Neutrophil (primary cell): ENCODE results near the gene ASIC3.

ENCODE experiments used
- H3K27ac ChIP-seq: fragments of 200-600 bp; sonication (generic); 2 replicates; pipeline ENCODE4 v1.5.1; 2016; ENCODE audit warnings: mild to moderate bottlenecking, moderate library complexity
- H3K27me3 ChIP-seq: fragments of 200-600 bp; sonication (generic); 2 replicates; pipeline ENCODE4 v1.6.0; 2016; ENCODE audit warnings: mild to moderate bottlenecking
- H3K36me3 ChIP-seq: fragments of 200-600 bp; sonication (generic); 2 replicates; pipeline ENCODE4 v1.5.1; 2017
- H3K4me1 ChIP-seq, 2 experiments: fragments of 200-600 bp in 1 of 2; sonication (generic) in 1 of 2; 1 replicate in 1 of 2; 2 replicates in 1 of 2; pipeline versions ENCODE4 v1.5.1 to v1.6.1; 2013 to 2016; ENCODE audit warnings: low read depth in 1 of 2, low read length in 1 of 2, mild to moderate bottlenecking in 1 of 2, moderate library complexity in 1 of 2; ENCODE audit not compliant: control insufficient read depth in 1 of 2, insufficient read depth in 1 of 2
- H3K4me3 ChIP-seq, 2 experiments: fragments of 200-600 bp in 1 of 2; sonication (generic) in 1 of 2; 1 replicate in 1 of 2; 2 replicates in 1 of 2; pipeline ENCODE4 v1.5.1; 2013 to 2016; ENCODE audit warnings: low read depth in 1 of 2, low read length in 1 of 2, mild to moderate bottlenecking in 1 of 2, moderate library complexity in 1 of 2
- H3K9me3 ChIP-seq: fragments of 200-600 bp; sonication (generic); 2 replicates; pipeline ENCODE4 v1.5.1; 2016
- TF ChIP-seq, protein P1 (sequence below): fragments of 200-600 bp; sonication (generic); IDR thresholded peaks from 2 replicates; pipeline ENCODE4 v1.5.1; 2016; ENCODE audit warnings: antibody characterized with exemption

Gene ASIC3

DNA sequence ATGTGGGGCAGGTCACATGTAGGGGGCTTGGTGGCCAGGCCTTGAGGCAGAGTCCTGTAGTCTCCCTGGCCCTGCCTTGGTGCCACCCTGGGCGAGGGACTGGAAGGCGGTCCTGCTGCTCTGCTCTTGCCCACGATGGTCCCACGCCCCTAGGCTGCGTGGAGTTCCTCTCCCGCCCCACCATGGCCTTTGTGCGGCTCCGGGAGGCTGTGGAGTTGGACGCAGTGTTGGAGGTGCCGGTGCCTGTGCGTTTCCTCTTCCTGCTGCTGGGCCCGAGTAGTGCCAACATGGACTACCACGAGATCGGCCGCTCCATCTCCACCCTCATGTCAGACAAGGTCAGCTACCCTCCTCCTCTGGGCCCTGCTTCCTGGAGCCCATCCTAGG is 22.2 kb downstream of the ASIC3 start:
- Histone ChIP-seq H3K4me1 (no peaks in the 10 kb centered on the region), H3K27me3 (no peaks in the 10 kb centered on the region), H3K27ac (no peak overlapping the region), H3K36me3 (peaks cover 99% of the 10 kb centered on the region), H3K4me3 (no peak overlapping the region), H3K9me3 (no peaks in the 10 kb centered on the region)
- TF ChIP-seq, protein P1, sequence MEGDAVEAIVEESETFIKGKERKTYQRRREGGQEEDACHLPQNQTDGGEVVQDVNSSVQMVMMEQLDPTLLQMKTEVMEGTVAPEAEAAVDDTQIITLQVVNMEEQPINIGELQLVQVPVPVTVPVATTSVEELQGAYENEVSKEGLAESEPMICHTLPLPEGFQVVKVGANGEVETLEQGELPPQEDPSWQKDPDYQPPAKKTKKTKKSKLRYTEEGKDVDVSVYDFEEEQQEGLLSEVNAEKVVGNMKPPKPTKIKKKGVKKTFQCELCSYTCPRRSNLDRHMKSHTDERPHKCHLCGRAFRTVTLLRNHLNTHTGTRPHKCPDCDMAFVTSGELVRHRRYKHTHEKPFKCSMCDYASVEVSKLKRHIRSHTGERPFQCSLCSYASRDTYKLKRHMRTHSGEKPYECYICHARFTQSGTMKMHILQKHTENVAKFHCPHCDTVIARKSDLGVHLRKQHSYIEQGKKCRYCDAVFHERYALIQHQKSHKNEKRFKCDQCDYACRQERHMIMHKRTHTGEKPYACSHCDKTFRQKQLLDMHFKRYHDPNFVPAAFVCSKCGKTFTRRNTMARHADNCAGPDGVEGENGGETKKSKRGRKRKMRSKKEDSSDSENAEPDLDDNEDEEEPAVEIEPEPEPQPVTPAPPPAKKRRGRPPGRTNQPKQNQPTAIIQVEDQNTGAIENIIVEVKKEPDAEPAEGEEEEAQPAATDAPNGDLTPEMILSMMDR = no peak

DNA sequence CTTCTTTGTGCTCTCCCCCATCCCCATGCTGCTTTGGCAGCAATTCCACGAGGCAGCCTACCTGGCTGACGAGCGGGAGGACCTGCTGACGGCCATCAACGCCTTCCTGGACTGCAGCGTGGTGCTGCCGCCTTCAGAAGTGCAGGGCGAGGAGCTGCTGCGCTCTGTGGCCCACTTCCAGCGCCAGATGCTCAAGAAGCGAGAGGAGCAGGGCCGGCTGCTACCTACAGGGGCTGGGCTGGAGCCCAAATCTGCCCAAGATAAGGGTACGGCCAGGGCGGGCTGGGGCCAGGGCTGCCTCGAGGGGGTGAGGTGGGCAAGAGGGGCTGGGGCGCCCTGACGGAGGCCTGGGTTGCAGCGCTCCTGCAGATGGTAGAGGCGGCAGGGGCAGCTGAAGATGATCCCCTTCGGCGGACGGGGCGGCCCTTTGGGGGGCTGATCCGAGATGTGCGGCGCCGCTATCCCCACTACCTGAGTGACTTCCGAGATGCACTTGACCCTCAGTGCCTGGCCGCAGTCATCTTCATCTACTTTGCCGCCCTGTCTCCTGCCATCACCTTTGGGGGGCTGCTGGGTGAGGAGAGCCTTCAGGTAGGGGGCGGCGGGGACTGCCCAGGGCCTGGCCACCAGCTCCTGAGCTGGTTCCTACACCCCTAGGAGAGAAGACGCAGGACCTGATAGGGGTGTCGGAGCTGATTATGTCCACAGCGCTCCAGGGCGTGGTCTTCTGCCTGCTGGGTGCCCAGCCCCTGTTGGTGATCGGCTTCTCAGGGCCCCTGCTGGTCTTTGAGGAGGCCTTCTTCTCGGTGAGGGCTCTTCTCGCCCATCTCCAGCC is 22.9 kb downstream of the ASIC3 start:
- Histone ChIP-seq H3K27ac (no peak overlapping the region), H3K9me3 (no peaks in the 10 kb centered on the region), H3K4me3 (no peak overlapping the region), H3K36me3 (peaks cover 99% of the 10 kb centered on the region), H3K27me3 (no peaks in the 10 kb centered on the region), H3K4me1 (no peaks in the 10 kb centered on the region)
- TF ChIP-seq, protein P1 = no peak

GRCh38 chr7:151073990-151074389 is 25.7 kb downstream of the ASIC3 start:
- H3K27ac ChIP-seq = no peak overlapping the region
- TF ChIP-seq, protein P1 = no peak
- no peaks in the 10 kb centered on the region for H3K4me1 ChIP-seq
- no peak overlapping the region for H3K4me3 ChIP-seq
- H3K9me3 ChIP-seq = no peaks in the 10 kb centered on the region
- H3K36me3 ChIP-seq = peaks cover 85% of the 10 kb centered on the region
- no peaks in the 10 kb centered on the region for H3K27me3 ChIP-seq

DNA sequence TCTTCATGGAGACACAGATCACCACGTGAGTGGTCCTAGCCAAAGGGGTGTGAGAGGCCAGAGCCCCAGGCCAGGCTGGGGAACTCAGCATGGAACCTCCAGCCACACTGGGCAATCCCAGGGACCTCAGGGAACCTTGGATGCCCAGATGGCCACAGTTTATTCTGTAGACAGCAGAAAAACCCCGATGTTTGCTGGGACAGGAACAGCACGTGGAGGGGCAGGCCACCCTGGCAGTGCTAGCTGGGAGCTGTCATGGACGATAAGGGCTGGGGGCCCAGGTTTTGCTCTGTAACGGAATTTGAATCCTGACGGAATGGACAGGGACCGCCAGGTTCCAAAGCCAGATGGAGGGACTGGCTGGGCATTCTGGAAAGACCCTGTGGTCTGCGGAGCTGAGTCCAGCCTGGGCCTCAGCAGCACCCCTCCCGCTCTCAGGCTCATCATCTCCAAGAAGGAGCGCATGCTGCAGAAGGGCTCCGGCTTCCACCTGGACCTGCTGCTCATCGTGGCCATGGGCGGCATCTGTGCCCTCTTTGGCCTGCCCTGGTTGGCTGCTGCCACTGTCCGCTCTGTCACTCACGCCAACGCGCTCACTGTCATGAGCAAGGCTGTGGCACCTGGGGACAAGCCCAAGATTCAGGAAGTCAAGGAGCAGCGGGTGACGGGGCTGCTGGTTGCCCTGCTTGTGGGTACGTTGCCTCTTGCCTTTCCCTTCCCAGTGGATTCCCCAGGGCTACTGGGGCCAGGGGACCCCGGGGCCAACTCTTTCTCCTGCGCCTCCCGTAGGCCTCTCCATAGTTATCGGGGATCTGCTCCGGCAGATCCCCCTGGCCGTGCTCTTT is 26.7 kb downstream of the ASIC3 start:
- no peaks in the 10 kb centered on the region for H3K27me3 ChIP-seq
- H3K4me3 ChIP-seq = no peak overlapping the region
- peaks cover 75% of the 10 kb centered on the region for H3K36me3 ChIP-seq
- TF ChIP-seq, protein P1 = no peak
- no peak overlapping the region for H3K27ac ChIP-seq
- peaks cover 8 to 9% of the 10 kb centered on the region in 2 experiments for H3K4me1 ChIP-seq
- H3K9me3 ChIP-seq = no peaks in the 10 kb centered on the region

DNA sequence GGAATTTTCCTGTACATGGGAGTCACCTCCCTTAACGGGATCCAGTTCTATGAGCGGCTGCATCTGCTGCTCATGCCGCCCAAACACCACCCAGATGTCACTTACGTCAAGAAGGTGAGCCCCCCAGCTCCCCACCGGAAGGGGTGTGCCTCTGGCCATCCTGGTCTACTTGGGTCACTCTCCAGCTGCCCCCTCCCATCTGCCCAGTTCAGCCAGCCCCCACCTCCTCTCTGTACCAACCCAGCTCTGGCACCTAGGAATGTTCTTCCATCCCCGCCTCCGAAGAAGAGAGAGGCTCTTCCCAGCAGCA is 27.3 kb downstream of the ASIC3 start:
- H3K4me1 ChIP-seq = peaks cover 11 to 15% of the 10 kb centered on the region in 2 experiments
- TF ChIP-seq, protein P1 = no peak
- H3K27ac ChIP-seq = no peak overlapping the region
- H3K9me3 ChIP-seq = no peaks in the 10 kb centered on the region
- H3K4me3 ChIP-seq = no peak overlapping the region
- peaks cover 69% of the 10 kb centered on the region for H3K36me3 ChIP-seq
- no peaks in the 10 kb centered on the region for H3K27me3 ChIP-seq
